ENCODE data around the gene RCAN3.

The RCAN3 gene

DNA sequence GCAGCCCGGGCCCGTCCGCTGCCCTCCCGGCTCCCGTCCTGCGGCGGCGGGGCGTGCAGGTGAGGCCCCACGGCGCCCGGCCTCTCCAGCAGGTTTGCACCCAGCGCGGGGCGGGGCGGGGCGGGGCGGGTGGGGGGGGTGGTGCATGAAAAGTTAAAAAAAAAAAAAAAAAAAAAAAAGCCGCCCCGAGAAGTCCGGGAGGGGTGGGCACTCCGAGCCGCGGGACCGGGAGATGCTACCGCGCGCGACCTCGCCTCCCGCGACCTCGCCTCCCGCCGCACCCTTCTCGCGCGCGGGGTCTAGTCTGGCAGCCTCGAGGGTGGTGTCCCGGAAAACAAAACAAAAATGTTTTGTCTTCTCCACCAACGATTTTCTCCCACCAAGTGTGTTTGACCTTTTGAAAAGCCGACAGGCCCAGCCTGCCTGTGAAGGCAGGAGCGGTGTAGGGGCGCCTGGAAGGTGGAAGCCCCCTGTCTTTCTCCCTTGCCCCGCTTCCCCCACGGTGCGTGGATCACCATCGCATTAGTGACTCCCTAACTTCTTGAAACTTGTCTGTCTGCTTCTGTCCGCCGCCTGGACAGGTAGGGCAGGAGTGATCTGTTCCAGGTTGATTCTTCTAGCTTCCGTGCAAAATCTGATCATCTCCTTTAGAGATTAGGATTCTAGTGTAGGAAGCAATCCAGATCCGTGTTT, 569 bp downstream of the RCAN3 start:
- H3K4me3 ChIP-seq (ENCODE audit: low read depth, low read length): peak overlapping the region; percentile 80
- peak overlapping the region; percentile 21; the same call in 1 of the 2 replicates for H3K27ac ChIP-seq (ENCODE audit: extremely low read depth, low read depth, low read length)
- 0 out of 2 replicates have a peak, but pooled peaks cover 3% of the 10 kb centered on the region for H3K4me1 ChIP-seq (ENCODE audit: control insufficient read depth, insufficient read depth, low read length)
- no peaks in the 10 kb centered on the region for H3K9me3 ChIP-seq (ENCODE audit: control insufficient read depth, insufficient read depth, low read depth, low read length)
- CTCF ChIA-PET: interaction anchor here (1.1 to 2.2 kb wide), 5 partner anchors 23 to 302 kb away, joined by 3 to 11 read pairs (median 5); partner anchors contain the start of gene NIPAL3
- no peaks in the 10 kb centered on the region for H3K36me3 ChIP-seq (ENCODE audit: control insufficient read depth in 2 of 2, insufficient read depth in 1 of 2, low read length in 2 of 2)
- POLR2A ChIA-PET: interaction anchor here (0.6 to 1.9 kb wide), 11 partner anchors 8 to 206 kb away, joined by 3 to 9 read pairs (median 4); partner anchors contain the start of gene NIPAL3
- TF ChIP-seq ZNF658 (tag by site-specific recombination; IDR thresholded peaks at IDR 0.05) (no peak), ZNF600 (tag by site-specific recombination; IDR thresholded peaks at IDR 0.05) (no peak), MYNN (tag by site-specific recombination; IDR thresholded peaks at IDR 0.05; ENCODE audit: borderline replicate concordance) (no peak), ZFP3 (tag by site-specific recombination; IDR thresholded peaks at IDR 0.05; ENCODE audit: low read depth) (no peak), ZNF521 (tag by site-specific recombination; IDR thresholded peaks at IDR 0.05) (no peak), ZNF670 (tag by site-specific recombination; IDR thresholded peaks at IDR 0.05; ENCODE audit: low read depth) (no peak), ZNF132 (tag by site-specific recombination; IDR thresholded peaks at IDR 0.05; ENCODE audit: borderline replicate concordance) (no peak), ZNF514 (tag by site-specific recombination; IDR thresholded peaks at IDR 0.05) (no peak), GLIS1 (tag by site-specific recombination; IDR thresholded peaks at IDR 0.05) (peak; percentile 28; the same call in 1 of the 2 replicates), ZNF76 (tag by site-specific recombination; IDR thresholded peaks at IDR 0.05; ENCODE audit: borderline replicate concordance, low read depth) (no peak), ZNF274 (IDR thresholded peaks at IDR 0.05; ENCODE audit: low read length) (no peak), ZNF274 (tag by site-specific recombination; IDR thresholded peaks at IDR 0.05; ENCODE audit: borderline replicate concordance) (no peak), ZNF324 (tag by site-specific recombination; IDR thresholded peaks at IDR 0.05) (no peak), ZNF311 (tag by site-specific recombination; IDR thresholded peaks at IDR 0.05; ENCODE audit: borderline replicate concordance) (no peak), ZNF239 (tag by site-specific recombination; IDR thresholded peaks at IDR 0.05) (no peak), ZNF221 (tag by site-specific recombination; IDR thresholded peaks at IDR 0.05; ENCODE audit: borderline replicate concordance) (no peak), ZNF843 (tag by site-specific recombination; IDR thresholded peaks at IDR 0.05) (no peak), GFI1B (tag by site-specific recombination; IDR thresholded peaks at IDR 0.05) (no peak), ZNF292 (tag by site-specific recombination; IDR thresholded peaks at IDR 0.05; ENCODE audit: borderline replicate concordance, low read depth) (no peak)
- TF ChIP-seq, protein P1, sequence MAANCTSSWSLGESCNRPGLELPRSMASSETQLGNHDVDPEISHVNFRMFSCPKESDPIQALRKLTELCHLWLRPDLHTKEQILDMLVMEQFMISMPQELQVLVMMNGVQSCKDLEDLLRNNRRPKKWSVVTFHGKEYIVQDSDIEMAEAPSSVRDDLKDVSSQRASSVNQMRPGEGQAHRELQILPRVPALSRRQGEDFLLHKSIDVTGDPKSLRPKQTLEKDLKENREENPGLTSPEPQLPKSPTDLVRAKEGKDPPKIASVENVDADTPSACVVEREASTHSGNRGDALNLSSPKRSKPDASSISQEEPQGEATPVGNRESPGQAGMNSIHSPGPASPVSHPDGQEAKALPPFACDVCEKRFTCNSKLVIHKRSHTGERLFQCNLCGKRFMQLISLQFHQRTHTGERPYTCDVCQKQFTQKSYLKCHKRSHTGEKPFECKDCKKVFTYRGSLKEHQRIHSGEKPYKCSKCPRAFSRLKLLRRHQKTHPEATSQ (tag by site-specific recombination; IDR thresholded peaks at IDR 0.05): no peak
- TF ChIP-seq, protein P2, sequence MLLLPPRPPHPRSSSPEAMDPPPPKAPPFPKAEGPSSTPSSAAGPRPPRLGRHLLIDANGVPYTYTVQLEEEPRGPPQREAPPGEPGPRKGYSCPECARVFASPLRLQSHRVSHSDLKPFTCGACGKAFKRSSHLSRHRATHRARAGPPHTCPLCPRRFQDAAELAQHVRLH (tag by site-specific recombination; IDR thresholded peaks at IDR 0.05): no peak
- TF ChIP-seq, protein P3, sequence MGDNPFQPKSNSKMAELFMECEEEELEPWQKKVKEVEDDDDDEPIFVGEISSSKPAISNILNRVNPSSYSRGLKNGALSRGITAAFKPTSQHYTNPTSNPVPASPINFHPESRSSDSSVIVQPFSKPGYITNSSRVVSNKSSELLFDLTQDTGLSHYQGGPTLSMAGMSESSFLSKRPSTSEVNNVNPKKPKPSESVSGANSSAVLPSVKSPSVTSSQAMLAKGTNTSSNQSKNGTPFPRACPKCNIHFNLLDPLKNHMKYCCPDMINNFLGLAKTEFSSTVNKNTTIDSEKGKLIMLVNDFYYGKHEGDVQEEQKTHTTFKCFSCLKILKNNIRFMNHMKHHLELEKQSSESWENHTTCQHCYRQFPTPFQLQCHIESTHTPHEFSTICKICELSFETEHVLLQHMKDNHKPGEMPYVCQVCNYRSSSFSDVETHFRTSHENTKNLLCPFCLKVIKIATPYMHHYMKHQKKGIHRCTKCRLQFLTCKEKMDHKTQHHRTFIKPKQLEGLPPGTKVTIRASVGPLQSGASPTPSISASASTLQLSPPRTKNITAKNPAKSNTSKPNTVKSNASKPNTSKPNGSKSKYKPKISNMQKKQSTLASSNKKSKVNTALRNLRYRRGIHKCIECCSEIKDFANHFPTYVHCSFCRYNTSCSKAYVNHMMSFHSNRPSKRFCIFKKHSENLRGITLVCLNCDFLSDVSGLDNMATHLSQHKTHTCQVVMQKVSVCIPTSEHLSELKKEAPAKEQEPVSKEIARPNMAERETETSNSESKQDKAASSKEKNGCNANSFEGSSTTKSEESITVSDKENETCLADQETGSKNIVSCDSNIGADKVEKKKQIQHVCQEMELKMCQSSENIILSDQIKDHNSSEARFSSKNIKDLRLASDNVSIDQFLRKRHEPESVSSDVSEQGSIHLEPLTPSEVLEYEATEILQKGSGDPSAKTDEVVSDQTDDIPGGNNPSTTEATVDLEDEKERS (tag by site-specific recombination; IDR thresholded peaks at IDR 0.05): no peak
- TF ChIP-seq, protein P4, sequence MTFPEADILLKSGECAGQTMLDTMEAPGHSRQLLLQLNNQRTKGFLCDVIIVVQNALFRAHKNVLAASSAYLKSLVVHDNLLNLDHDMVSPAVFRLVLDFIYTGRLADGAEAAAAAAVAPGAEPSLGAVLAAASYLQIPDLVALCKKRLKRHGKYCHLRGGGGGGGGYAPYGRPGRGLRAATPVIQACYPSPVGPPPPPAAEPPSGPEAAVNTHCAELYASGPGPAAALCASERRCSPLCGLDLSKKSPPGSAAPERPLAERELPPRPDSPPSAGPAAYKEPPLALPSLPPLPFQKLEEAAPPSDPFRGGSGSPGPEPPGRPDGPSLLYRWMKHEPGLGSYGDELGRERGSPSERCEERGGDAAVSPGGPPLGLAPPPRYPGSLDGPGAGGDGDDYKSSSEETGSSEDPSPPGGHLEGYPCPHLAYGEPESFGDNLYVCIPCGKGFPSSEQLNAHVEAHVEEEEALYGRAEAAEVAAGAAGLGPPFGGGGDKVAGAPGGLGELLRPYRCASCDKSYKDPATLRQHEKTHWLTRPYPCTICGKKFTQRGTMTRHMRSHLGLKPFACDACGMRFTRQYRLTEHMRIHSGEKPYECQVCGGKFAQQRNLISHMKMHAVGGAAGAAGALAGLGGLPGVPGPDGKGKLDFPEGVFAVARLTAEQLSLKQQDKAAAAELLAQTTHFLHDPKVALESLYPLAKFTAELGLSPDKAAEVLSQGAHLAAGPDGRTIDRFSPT (tag by site-specific recombination; IDR thresholded peaks at IDR 0.05): no peak
- TF ChIP-seq, protein P5, sequence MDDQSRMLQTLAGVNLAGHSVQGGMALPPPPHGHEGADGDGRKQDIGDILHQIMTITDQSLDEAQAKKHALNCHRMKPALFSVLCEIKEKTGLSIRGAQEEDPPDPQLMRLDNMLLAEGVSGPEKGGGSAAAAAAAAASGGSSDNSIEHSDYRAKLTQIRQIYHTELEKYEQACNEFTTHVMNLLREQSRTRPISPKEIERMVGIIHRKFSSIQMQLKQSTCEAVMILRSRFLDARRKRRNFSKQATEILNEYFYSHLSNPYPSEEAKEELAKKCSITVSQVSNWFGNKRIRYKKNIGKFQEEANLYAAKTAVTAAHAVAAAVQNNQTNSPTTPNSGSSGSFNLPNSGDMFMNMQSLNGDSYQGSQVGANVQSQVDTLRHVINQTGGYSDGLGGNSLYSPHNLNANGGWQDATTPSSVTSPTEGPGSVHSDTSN (CRISPR knock-in tag; IDR thresholded peaks at IDR 0.05): no peak

All from HEK293 (cell line).